Endothelial cell of umbilical vein (primary cell): Measurements from ENCODE around the gene EZH1. TPM values are rescaled to one million over a fixed set of nuclear protein-coding genes. Genes with fewer than 3 reads are reported as not detected.

ENCODE experiments used
- BruUV-seq: library from RNA; stranded (reverse); fragments of 400-500 nt; replicated peaks from 2 replicates; lab custom pipeline; 2021; lab: Mats Ljungman, UMichigan
- CTCF ChIA-PET: fragments of 300-600, 350-600 bp; sonication (Branson Sonifier 250); formaldehyde crosslinking; loops from one replicate; lab custom pipeline; 2021; ENCODE audit warnings: antibody characterized with exemption, inconsistent platforms; lab: Charles Lee
- POLR2A ChIA-PET: fragments of 300-600, 350-600 bp; sonication (Branson Sonifier 250); formaldehyde crosslinking; loops from one replicate; lab custom pipeline; 2021; ENCODE audit warnings: antibody characterized with exemption, inconsistent platforms; lab: Charles Lee
- DNase-seq: peaks from one replicate; pipeline ENCODE4 v3.0.0-alpha.2; 2011; ENCODE audit warnings: low read depth, low spot score
- FAIRE-seq: peaks from 2 replicates; lab custom pipeline; 2011; peaks lifted over from hg19 to GRCh38; lab: Jason Lieb, UNC
- H2AFZ ChIP-seq: 2 replicates; pipeline ENCODE4 v1.6.0; 2012; ENCODE audit warnings: low read depth, low read length, control low read depth, inconsistent platforms
- H3K27ac ChIP-seq: 2 replicates; pipeline ENCODE4 v1.5.1; 2011; ENCODE audit warnings: low read depth, mild to moderate bottlenecking, control low read depth, low read length, moderate library complexity; ENCODE audit not compliant: insufficient read depth
- H3K27me3 ChIP-seq, 2 experiments: 2 replicates each; pipeline versions ENCODE4 v1.6.0 to v1.6.1; 2011; ENCODE audit warnings: low read length in 2 of 2, mixed read lengths in 1 of 2; ENCODE audit not compliant: control insufficient read depth in 2 of 2, insufficient read depth in 2 of 2
- H3K36me3 ChIP-seq, 2 experiments: 2 replicates in 1 of 2; 3 replicates in 1 of 2; pipeline ENCODE4 v1.5.1; 2011; ENCODE audit warnings: low read length in 2 of 2, mild to moderate bottlenecking in 1 of 2, moderate library complexity in 1 of 2; ENCODE audit not compliant: control insufficient read depth in 2 of 2, insufficient read depth in 2 of 2; ENCODE audit errors: extremely low read depth in 1 of 2
- H3K4me1 ChIP-seq: 3 replicates; pipeline ENCODE4 v1.5.1; 2011; ENCODE audit warnings: mild to moderate bottlenecking, low read length; ENCODE audit not compliant: control insufficient read depth, insufficient read depth; ENCODE audit errors: extremely low read depth
- H3K4me2 ChIP-seq: 2 replicates; pipeline ENCODE4 v1.6.1; 2011; ENCODE audit warnings: low read length, control low read depth, mixed read lengths; ENCODE audit not compliant: insufficient read depth
- H3K4me3 ChIP-seq, 3 experiments: fragments of 200-600 bp in 1 of 3; sonication (generic), shearing (Covaris generic) in 1 of 3; replicated peaks in 1 of 3; 2 replicates each; pipeline ENCODE4 v1.5.1; 2011 to 2016; ENCODE audit warnings: control low read depth in 3 of 3, low read length in 3 of 3, mild to moderate bottlenecking in 2 of 3, inconsistent platforms in 1 of 3, low read depth in 1 of 3, moderate library complexity in 1 of 3; ENCODE audit not compliant: insufficient read depth in 1 of 3
- H3K79me2 ChIP-seq: 2 replicates; pipeline ENCODE4 v1.6.0; 2012; ENCODE audit warnings: low read length, inconsistent platforms; ENCODE audit not compliant: control insufficient read depth, insufficient read depth
- H3K9ac ChIP-seq: replicated peaks from 2 replicates; pipeline ENCODE3; 2011; ENCODE audit warnings: low read length, control low read depth; ENCODE audit not compliant: insufficient read depth; ENCODE audit errors: extremely low read depth
- H3K9me1 ChIP-seq: replicated peaks from 3 replicates; pipeline ENCODE4 v1.6.0; 2011; ENCODE audit warnings: mild to moderate bottlenecking, low read length; ENCODE audit not compliant: control insufficient read depth, insufficient read depth; ENCODE audit errors: extremely low read depth
- H3K9me3 ChIP-seq: replicated peaks from 2 replicates; pipeline ENCODE4 v1.5.1; 2012; ENCODE audit warnings: low read length, inconsistent platforms; ENCODE audit not compliant: control insufficient read depth, insufficient read depth
- H4K20me1 ChIP-seq: replicated peaks from 2 replicates; pipeline ENCODE3; 2011; ENCODE audit warnings: mild to moderate bottlenecking, low read length; ENCODE audit not compliant: control insufficient read depth, insufficient read depth; ENCODE audit errors: extremely low read depth
- EZH2 ChIP-seq: IDR thresholded peaks from 2 replicates; pipeline ENCODE4 v1.6.1; 2012; ENCODE audit warnings: borderline replicate concordance, low read depth, mild to moderate bottlenecking, moderate library complexity, low read length, inconsistent platforms; ENCODE audit not compliant: severe bottlenecking
- FOS ChIP-seq: IDR thresholded peaks from 2 replicates; pipeline ENCODE4 v1.6.1; 2011; ENCODE audit warnings: mild to moderate bottlenecking, low read length, moderate library complexity, borderline replicate concordance; ENCODE audit not compliant: insufficient read depth
- GATA2 ChIP-seq: IDR thresholded peaks from 2 replicates; pipeline ENCODE4 v1.7.0; 2011; ENCODE audit warnings: low read depth, mild to moderate bottlenecking, moderate library complexity, mixed read lengths, low read length; ENCODE audit not compliant: insufficient read length, insufficient read depth
- JUN ChIP-seq: IDR thresholded peaks from 2 replicates; pipeline ENCODE4 v1.6.1; 2011; ENCODE audit warnings: borderline replicate concordance, low read depth; ENCODE audit not compliant: insufficient read length, insufficient read depth
- MYC ChIP-seq: IDR thresholded peaks from one replicate; pipeline ENCODE4 v1.6.1; 2011; ENCODE audit warnings: mild to moderate bottlenecking, low read depth, low read length
- POLR2A ChIP-seq: IDR thresholded peaks from 2 replicates; pipeline ENCODE4 v1.6.1; 2012; ENCODE audit warnings: low read depth, mild to moderate bottlenecking, control low read depth, low read length
- POLR2AphosphoS5 ChIP-seq: IDR thresholded peaks from 2 replicates; pipeline ENCODE4 v1.6.1; 2012; ENCODE audit warnings: low read depth, mild to moderate bottlenecking, control low read depth, low read length, moderate library complexity; ENCODE audit not compliant: insufficient read depth
- dilution Hi-C: fragments of 300-500 bp; cut with MboI; formaldehyde crosslinking; loops from one replicate; pipeline ENCODE4 v1.15.0; 2019; ENCODE audit warnings: low sequenced_read_pairs; ENCODE audit not compliant: extremely low pct_ligation_motif_present
- intact Hi-C: fragments of 100-400 bp; cut with micrococcal nuclease; formaldehyde crosslinking; loops from one replicate; pipeline ENCODE4 v1.10.0; 2022
- polyA plus RNA-seq, 4 experiments: library from polyadenylated mRNA; depleted of rRNA in 3 of 4; stranded (reverse) in 3 of 4; unstranded in 1 of 4; fragments of >200 nt; gene quantifications; 2 replicates each; pipeline versions ENCODE4 v1.2.1 to v1.2.3, GENCODE V29; 2011 to 2012; ENCODE audit warnings: missing spikeins in 1 of 4
- total RNA-seq: library from RNA; stranded (reverse); gene quantifications from 2 replicates; pipeline ENCODE4 v1.2.3, GENCODE V29; 2021
- TF ChIP-seq, protein P1 (sequence below), 2 donors: IDR thresholded peaks; 1 replicate in 1 of 2; 2 replicates in 1 of 2; pipeline ENCODE4 v1.5.1; 2011; ENCODE audit warnings: low read length in 2 of 2, mild to moderate bottlenecking in 2 of 2, moderate library complexity in 2 of 2, control low read depth in 1 of 2, inconsistent platforms in 1 of 2, low read depth in 1 of 2; ENCODE audit not compliant: insufficient read depth in 1 of 2; ENCODE audit errors: extremely low read depth in 1 of 2
- TF ChIP-seq, protein P2 (sequence below): IDR thresholded peaks from 2 replicates; pipeline ENCODE4 v1.6.1; 2011; ENCODE audit not compliant: insufficient read depth, insufficient read length

Gene EZH1
- total and polyA plus RNA-seq, 2 donors (not counting 3 experiments of a cell fraction or from before 2014, with no cell fraction given) = 31.4 to 33.7 TPM

DNA sequence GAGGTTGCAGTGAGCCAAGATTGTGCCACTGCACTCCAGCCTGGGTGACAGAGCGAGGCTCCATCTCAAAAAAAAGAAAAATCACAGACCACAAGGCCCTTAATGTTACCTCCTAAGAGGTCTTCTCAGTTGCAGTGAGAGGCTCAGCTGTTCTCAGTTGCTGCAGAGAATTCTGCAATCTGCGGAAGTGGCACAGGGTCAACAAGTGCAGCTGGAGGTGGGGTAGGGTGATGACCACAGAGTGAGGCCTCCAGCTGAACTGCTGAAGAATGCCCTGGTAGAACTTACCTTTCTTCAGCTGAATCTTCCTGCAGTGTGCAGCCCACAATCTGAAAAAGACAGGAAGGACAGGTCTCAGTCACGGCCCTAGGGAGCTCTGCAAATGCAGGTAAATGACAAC lies 36.3 kb downstream of the EZH1 start:
- ChIA-PET POLR2A (no interaction called here), CTCF (interaction anchor here (1.8 to 2.6 kb wide), 2 partner anchors 55 to 130 kb away, joined by 4 to 21 read pairs; partner anchors contain the start of gene PSMC3IP)
- H3K4me1 ChIP-seq = no peaks in the 10 kb centered on the region
- dilution Hi-C loops = no loop called here
- no peaks in the 10 kb centered on the region for H3K27me3 ChIP-seq
- no peaks in the 10 kb centered on the region for H3K9me3 ChIP-seq
- no peaks in the 10 kb centered on the region for H3K79me2 ChIP-seq
- no peak overlapping the region for H3K9ac ChIP-seq
- no peak overlapping the region for H3K4me2 ChIP-seq
- TF ChIP-seq FOS (no peak), POLR2A (no peak), EZH2 (no peak), POLR2AphosphoS5 (no peak), JUN (no peak), GATA2 (no peak), MYC (no peak)
- TF ChIP-seq, protein P1, sequence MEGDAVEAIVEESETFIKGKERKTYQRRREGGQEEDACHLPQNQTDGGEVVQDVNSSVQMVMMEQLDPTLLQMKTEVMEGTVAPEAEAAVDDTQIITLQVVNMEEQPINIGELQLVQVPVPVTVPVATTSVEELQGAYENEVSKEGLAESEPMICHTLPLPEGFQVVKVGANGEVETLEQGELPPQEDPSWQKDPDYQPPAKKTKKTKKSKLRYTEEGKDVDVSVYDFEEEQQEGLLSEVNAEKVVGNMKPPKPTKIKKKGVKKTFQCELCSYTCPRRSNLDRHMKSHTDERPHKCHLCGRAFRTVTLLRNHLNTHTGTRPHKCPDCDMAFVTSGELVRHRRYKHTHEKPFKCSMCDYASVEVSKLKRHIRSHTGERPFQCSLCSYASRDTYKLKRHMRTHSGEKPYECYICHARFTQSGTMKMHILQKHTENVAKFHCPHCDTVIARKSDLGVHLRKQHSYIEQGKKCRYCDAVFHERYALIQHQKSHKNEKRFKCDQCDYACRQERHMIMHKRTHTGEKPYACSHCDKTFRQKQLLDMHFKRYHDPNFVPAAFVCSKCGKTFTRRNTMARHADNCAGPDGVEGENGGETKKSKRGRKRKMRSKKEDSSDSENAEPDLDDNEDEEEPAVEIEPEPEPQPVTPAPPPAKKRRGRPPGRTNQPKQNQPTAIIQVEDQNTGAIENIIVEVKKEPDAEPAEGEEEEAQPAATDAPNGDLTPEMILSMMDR (IDR thresholded peaks at IDR 0.05; ENCODE audit: extremely low read depth in 1 of 2, insufficient read depth in 1 of 2, low read depth in 1 of 2, low read length in 2 of 2) = no peak
- TF ChIP-seq, protein P2, sequence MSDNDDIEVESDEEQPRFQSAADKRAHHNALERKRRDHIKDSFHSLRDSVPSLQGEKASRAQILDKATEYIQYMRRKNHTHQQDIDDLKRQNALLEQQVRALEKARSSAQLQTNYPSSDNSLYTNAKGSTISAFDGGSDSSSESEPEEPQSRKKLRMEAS = no peak
- H4K20me1 ChIP-seq = no peaks in the 10 kb centered on the region
- DNase-seq = no peak
- intact Hi-C loops = no loop called here
- H3K9me1 ChIP-seq = no peaks in the 10 kb centered on the region
- FAIRE-seq = no peak
- BruUV-seq = no TSS peak
- no peak overlapping the region for H2AFZ ChIP-seq
- H3K4me3 ChIP-seq = no peak overlapping the region
- H3K36me3 ChIP-seq = peaks cover 15 to 50% of the 10 kb centered on the region in 2 experiments
- H3K27ac ChIP-seq = no peak overlapping the region
